HL-60 (cell line): ENCODE data around the gene LCOR.

Experiments used
- DNase-seq, 2 experiments: peaks; one replicate each; pipeline ENCODE4 v3.0.0-alpha.2; 2010 to 2020; ENCODE audit warnings: low read depth in 1 of 2, low spot score in 1 of 2
- H3K27ac ChIP-seq: fragments of 250-450 bp; sonication (Bioruptor Pico); replicated peaks from 2 replicates; pipeline ENCODE4 v1.5.1; 2020; ENCODE audit warnings: mild to moderate bottlenecking, moderate library complexity
- H3K27me3 ChIP-seq: fragments of 250-450 bp; sonication (Bioruptor Pico); 2 replicates; pipeline ENCODE4 v1.5.1; 2021; ENCODE audit warnings: mild to moderate bottlenecking, moderate library complexity; ENCODE audit not compliant: insufficient read depth, poor library complexity, severe bottlenecking
- H3K4me3 ChIP-seq: replicated peaks from 2 replicates; pipeline ENCODE4 v1.5.1; 2011; ENCODE audit warnings: mild to moderate bottlenecking, control low read depth, low read length; ENCODE audit not compliant: insufficient read depth
- GABPA ChIP-seq: IDR thresholded peaks from 2 replicates; pipeline ENCODE4 v1.6.1; 2012; ENCODE audit warnings: low read depth
- POLR2AphosphoS5 ChIP-seq: IDR thresholded peaks from 2 replicates; pipeline ENCODE4 v1.6.1; 2012; ENCODE audit warnings: low read depth
- SPI1 ChIP-seq: IDR thresholded peaks from 2 replicates; pipeline ENCODE4 v1.6.1; 2012; ENCODE audit warnings: low read depth, mild to moderate bottlenecking, borderline replicate concordance
- TF ChIP-seq, protein P1 (sequence below): IDR thresholded peaks from one replicate; pipeline ENCODE4 v1.5.1; 2011; ENCODE audit warnings: low read length, control low read depth, inconsistent platforms; ENCODE audit not compliant: insufficient read depth
- TF ChIP-seq, protein P2 (sequence below): IDR thresholded peaks from 2 replicates; pipeline ENCODE4 v1.6.1; 2012; ENCODE audit warnings: low read depth; ENCODE audit not compliant: insufficient replicate concordance

The LCOR gene

DNA sequence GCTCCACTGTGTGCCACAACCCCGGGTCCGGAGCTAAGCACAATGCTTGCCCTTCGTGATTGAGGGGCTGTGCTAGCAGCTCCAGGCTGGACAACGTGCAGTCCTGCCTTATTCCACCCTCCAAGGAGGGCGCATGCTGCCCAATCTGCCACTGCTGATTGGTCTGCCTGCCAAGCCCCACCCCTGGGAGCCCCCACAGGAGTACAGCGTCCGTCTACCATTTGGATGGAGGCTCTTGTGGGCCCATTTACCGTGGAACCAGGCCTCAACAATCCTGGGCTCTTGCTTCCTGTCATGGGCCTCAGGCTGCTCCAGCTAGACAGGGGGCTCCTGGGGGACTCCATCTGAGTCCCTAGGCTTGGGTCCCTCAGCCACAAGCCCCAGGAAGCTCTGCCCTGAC, 180.4 kb downstream of the LCOR start:
- Histone ChIP-seq H3K27ac (no peak overlapping the region), H3K4me3 (no peak overlapping the region), H3K27me3 (no peaks in the 10 kb centered on the region)
- TF ChIP-seq, protein P1, sequence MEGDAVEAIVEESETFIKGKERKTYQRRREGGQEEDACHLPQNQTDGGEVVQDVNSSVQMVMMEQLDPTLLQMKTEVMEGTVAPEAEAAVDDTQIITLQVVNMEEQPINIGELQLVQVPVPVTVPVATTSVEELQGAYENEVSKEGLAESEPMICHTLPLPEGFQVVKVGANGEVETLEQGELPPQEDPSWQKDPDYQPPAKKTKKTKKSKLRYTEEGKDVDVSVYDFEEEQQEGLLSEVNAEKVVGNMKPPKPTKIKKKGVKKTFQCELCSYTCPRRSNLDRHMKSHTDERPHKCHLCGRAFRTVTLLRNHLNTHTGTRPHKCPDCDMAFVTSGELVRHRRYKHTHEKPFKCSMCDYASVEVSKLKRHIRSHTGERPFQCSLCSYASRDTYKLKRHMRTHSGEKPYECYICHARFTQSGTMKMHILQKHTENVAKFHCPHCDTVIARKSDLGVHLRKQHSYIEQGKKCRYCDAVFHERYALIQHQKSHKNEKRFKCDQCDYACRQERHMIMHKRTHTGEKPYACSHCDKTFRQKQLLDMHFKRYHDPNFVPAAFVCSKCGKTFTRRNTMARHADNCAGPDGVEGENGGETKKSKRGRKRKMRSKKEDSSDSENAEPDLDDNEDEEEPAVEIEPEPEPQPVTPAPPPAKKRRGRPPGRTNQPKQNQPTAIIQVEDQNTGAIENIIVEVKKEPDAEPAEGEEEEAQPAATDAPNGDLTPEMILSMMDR = no peak
- TF ChIP-seq, protein P2, sequence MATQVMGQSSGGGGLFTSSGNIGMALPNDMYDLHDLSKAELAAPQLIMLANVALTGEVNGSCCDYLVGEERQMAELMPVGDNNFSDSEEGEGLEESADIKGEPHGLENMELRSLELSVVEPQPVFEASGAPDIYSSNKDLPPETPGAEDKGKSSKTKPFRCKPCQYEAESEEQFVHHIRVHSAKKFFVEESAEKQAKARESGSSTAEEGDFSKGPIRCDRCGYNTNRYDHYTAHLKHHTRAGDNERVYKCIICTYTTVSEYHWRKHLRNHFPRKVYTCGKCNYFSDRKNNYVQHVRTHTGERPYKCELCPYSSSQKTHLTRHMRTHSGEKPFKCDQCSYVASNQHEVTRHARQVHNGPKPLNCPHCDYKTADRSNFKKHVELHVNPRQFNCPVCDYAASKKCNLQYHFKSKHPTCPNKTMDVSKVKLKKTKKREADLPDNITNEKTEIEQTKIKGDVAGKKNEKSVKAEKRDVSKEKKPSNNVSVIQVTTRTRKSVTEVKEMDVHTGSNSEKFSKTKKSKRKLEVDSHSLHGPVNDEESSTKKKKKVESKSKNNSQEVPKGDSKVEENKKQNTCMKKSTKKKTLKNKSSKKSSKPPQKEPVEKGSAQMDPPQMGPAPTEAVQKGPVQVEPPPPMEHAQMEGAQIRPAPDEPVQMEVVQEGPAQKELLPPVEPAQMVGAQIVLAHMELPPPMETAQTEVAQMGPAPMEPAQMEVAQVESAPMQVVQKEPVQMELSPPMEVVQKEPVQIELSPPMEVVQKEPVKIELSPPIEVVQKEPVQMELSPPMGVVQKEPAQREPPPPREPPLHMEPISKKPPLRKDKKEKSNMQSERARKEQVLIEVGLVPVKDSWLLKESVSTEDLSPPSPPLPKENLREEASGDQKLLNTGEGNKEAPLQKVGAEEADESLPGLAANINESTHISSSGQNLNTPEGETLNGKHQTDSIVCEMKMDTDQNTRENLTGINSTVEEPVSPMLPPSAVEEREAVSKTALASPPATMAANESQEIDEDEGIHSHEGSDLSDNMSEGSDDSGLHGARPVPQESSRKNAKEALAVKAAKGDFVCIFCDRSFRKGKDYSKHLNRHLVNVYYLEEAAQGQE = no peak
- TF ChIP-seq GABPA = no peak
- no peak for TF ChIP-seq SPI1
- TF ChIP-seq POLR2AphosphoS5 = no peak
- no peak for DNase-seq

DNA sequence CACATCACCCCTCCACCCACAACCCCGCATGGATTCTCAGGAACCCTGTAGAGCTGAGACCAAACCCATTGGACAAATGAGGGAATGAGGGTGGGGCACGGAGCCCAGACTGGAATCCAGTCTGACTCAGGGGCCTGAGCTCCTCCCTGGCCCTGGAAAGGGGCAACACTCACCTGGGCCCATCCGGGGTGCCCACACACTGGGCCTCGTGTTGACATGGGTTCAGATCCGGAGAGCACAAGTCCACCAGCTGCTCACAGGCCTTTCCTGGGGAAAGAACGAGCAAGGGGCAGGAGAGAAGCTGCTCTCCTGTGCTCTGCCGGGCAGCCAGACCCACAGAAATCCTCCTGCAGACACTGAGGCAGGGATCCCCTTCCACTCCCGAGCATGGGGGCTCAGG, 181.5 kb downstream of the LCOR start:
- H3K27ac ChIP-seq = no peak overlapping the region
- no peak for DNase-seq
- H3K4me3 ChIP-seq = no peak overlapping the region
- TF ChIP-seq, protein P2 = no peak
- TF ChIP-seq, protein P1 = no peak
- TF ChIP-seq GABPA (no peak), SPI1 (no peak), POLR2AphosphoS5 (no peak)
- no peaks in the 10 kb centered on the region for H3K27me3 ChIP-seq

DNA sequence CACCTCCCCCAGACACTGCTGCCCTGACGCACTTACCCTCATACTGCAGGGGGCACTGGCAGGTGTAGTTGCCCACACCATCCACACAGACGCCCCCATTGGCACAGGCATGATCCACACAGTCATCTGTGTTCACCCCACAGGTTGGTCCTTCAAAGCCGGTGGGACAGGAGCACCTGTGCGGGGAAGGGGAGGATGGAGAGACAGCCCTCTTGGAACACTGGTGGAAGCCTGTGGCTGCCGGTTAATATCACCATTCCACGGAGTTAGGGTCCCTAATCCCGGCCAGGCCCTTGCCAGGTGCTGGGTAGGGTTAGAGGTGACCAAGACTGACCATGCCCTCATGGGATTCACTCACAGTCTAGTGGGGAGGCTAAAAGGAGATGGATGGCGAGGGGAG, 181.9 kb downstream of the LCOR start:
- Histone ChIP-seq H3K27ac (no peak overlapping the region), H3K27me3 (no peaks in the 10 kb centered on the region), H3K4me3 (no peak overlapping the region)
- TF ChIP-seq GABPA (no peak), POLR2AphosphoS5 (no peak), SPI1 (no peak)
- TF ChIP-seq, protein P2 = no peak
- TF ChIP-seq, protein P1 = no peak
- DNase-seq = no peak
